ENCODE results near the gene SERPINA5.

SERPINA5 gene

DNA sequence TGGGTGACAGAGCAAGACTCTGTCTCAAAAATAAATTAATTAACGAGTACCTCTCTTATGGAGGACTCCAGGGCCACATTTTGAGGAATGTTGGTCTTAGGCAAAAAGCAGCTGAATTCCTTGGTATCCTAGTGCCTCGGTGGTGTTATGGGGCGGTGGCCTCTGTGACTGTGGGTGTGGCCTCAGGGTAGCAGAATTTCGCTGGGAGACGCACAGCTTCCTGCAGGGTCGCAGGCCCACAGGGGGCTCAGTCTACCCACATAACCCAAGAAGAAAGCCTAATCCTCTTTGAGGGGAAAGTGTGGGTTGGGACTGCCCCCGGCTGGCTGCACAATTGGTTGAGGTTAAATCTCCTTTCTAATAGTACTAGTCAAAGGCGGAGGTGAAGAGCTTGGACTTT is 31.2 kb upstream of the SERPINA5 start:
- DNase-seq = no peak

DNA sequence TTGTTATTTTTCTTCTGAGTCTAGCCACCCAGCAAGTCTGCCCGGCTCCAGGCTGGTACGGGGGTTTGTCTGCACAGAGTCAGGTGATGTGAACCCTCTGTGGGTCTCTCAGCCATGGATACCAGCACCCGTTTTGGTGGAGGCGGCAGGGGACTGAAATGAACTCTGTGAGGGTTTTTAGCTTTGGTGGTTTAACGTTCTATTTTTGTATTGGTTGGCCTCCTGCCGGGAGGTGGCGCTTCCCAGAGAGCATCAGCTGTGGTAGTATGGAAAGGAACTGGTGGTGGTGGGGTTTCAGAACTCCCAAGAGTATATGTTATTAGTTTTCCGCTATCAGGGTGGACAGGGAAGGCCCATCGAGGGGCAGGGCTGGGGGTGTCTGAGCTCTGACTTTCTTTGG is 25.2 kb upstream of the SERPINA5 start:
- no peak for DNase-seq

DNA sequence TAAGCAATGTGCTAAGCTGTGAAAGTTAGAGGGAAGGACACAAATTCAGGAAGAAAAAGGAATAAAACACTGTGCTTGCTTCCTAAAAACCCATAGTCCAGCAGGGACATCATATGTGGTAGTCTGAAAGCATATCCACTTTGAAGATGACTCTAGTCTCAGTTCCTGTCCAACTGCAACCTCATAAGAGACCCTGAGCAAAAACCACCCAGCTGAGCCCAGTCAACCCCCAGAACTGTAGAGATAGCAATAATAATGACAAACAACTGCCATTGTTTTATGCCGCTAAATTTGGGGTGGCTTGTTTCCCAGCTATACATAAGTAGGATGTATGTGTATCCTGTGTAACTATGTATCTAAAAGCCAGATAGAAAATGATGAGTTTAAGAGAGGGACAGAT is 23.9 kb upstream of the SERPINA5 start:
- DNase-seq = no peak

DNA sequence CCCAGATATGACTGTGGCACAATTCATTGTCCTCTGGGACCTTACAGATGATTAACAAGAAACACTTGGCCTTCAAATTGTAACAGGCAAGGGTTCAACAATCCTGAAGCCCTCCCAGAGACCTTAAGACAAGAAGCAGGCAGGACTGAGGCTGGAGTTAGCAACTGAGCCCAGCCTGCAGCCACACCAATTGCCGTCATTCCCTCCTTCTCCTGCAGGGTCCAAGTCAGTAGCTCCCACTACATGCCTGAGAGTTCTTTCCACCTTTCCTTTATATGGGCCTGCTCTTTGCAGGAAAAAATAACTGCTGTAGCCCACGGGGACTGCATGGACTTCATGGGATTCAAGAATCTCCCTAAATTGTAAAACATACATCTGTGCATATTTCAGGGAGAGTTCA is 22.4 kb upstream of the SERPINA5 start:
- no peak for DNase-seq

DNA sequence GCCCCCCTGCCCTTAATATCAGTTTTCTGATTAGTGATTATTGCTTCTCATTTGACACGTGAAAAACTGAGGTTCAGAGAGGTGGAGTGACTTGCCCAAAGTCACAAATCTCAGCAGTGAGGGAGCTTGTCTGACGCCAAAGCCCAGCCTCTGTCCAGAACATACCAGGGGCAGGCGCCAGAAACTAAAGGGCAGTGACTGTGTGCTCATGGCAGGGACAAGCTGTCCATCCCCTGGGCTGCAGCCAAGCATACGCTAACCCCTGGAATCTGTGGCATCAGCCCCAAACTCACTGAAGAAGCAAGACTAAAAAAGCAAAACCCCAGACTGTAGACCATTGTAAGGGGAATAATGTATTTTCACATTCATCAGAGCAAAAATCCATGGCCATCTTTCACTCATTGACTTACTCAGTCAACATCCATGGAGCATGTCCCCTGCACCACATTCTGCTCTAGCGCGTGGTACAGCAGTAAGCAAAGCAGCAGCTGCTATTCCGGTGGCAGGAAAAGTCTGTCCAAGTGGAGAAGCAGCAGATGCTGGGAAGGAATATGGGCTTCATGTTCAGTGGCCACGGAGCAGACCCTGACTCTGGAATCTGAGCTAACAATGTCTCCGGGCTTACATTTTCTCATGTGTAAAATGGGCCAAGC is 21.5 kb upstream of the SERPINA5 start:
- DNase-seq = no peak

DNA sequence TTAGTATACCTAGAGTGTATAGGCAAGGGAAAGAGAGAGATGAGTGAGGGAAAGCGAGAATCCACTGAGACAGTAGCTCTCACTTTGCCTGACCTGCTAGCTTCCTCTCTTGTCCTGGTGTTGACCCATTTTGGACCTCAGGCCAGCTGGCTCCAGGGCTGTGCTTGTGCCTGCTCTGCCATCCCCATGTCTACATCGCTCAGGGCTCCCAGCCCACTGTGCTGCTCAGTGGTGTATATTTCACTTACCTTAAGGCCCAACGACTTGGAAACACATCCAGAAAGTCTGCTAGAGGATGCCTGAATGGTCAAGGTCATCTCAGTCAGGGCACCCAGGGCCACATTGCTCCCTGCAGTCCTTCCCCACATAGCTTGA is 20.9 kb upstream of the SERPINA5 start:
- no peak for DNase-seq

DNA sequence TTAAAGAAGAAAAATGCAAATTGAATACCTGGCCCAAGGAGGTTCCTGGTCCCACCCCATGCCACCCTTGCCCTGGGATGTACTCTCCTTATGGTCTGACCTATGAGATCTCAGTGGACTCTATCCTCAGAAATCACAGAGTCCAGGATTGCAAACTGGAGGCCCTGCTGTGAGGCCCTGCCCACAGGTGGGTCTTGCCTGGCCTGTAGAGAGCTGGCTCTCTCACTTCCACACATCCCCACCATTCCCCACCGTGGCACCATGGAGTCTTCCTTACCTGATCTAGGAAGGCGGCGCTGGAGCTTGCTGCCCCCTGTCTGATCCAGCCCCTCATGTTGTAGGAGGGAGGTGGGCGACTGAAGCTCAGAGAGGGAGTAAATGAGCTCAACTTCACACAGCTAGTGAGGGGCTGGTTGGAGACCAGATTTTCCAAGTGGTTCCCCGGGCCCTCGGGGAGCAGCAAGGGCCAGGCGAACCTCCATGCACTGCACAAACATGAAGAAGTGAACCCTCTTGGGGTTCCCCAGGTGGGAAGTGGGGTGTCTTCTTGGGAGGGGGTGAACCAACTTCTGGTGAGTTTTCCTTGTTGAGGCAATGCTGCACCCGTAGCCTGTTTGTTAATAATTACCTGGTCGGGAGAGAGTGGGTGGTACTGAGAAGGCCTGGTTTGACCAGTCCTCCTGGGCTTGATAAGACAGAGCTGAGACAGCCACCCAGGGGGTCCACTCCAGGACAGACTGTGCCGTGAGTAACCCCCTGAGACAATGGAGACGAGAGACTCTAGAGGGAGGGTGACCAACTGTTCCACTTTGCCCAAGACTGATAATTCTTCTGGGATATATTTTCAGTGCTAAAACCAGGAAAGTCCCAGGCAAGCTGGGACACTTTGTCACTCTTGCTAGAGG is 20.2 kb upstream of the SERPINA5 start, which contains the start of gene SERPINA4:
Gene SERPINA4, plus strand, starts transcription at position 692 of the 905 bp plus-strand sequence. CDS start 2,041 bp downstream, outside the sequence.
- DNase-seq = no peak

DNA sequence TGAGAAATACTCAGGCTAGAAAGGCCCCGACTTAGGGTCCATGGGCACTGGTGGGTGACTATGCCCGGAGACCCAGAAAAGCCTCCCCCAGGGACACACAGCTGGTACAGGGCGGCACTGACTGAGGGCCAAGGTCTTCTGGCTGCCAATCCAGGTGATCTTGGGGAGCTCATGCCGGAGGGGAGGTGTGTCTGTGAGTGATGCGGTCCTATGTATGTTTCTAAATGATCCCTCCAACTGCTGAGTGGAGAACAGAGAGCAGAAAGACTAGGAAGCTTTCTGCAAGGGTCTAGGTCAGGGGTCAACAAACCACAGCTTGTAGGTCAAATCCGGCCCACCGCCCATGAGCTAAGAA is 19.6 kb upstream of the SERPINA5 start:
- no peak for DNase-seq

GRCh38 chr14:94562022-94562421 is 19.2 kb upstream of the SERPINA5 start:
- DNase-seq = peak; percentile 51

- no peak for DNase-seq
Measured at GRCh38 chr14:94562941-94563883, 18.0 kb upstream of the SERPINA5 start.

DNA sequence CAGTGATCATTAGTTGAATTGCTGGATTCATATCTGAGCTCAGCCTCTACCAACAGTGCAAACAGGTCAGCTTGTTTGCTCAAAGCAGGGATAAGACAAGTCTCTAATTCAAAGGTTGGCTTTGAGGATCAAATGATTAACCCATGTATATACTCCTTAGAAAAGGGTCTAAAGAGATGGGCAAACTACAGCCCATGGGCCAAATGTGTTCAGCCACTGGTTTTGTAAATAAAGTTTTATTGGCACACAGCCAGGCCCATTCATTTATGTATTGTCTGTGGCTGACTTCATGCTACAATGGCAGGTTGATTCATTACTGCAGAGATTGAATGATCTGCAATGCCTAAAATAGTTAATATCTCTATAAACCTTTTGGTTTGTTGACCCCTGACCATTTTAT is 16.8 kb upstream of the SERPINA5 start:
- no peak for DNase-seq

- DNase-seq = no peak
Measured at GRCh38 chr14:94568186-94568585, 13.0 kb upstream of the SERPINA5 start.

- no peak for DNase-seq
Measured at GRCh38 chr14:94569381-94570001, 11.7 kb upstream of the SERPINA5 start.

DNA sequence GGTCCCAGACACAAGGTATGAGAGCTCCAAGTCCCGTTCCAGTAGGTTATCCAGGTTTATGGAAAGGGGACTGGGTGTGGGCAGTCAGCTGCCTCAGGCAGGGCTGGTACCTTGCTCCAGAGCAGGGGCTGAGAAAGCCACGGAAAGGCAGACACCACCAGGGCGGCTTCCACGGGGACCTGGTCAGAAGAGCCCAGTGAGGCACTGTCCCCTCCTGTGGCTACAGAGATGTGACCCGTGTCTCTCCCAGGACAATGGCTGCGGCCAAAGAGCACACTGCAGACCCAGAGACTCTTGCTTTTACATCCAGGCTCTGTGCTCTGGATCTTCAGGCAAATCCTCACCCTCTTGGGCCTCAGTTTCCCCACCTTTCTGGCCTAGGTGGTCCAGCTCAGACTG is 11.2 kb upstream of the SERPINA5 start:
- no peak for DNase-seq

DNA sequence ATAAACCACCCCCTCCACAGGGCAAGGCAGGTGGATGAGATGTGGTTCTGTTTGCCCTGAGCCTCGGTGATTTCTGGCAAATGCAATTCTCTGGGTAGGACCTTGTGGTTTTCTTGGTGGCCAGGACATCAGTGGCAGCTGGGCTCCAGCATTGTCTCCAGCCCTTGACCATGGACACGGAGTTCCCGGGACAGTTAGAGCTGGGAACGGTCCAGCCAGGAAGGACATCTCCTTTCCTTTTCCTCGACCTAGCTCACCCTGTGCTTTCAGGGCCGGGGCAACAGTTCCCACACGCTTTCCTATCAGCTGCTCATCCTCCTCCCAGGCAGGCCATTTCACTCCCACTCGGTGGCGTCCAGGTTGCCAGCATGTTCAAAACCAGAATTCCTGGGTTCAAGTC is 10.8 kb upstream of the SERPINA5 start:
- DNase-seq = no peak

DNA sequence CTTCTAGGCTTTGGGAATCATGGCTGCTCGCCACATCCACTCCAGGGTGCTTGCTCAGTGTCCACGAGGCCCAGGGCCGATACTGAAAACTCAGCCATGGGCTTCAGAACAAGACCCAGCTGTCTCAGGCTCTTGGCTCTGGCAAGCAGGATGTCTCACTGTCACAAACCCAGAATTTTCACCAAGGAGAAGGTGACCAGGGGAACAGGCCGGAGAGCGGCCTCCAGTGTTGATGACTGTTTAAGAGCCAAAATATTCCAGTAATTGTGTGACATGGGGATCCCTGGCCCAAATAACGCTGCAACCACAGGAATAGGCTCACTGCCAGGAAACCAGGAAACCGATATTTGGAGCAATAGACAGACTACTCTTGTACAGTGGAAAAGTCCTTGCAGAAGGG is 9.8 kb upstream of the SERPINA5 start:
- DNase-seq = no peak

DNA sequence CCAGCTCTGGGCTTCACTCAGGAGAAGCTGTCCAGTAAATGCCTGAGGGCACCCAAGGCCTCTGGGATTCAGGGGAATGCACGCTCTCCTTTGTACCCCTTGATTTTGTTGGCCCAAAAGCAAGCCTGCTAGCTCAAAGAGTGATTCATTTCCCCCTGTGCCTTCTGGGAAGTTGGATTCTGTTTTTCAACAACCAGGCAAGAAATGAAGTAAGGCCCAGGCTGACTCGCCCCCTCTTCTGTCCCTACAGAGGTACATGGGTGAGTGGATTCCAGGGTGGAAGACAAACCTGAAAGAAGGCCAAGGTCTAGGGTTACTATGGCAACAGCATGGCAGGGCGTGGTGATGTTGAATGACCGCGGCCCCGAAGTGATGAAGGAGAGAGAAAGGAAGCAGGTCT is 9.3 kb upstream of the SERPINA5 start:
- no peak for DNase-seq

GRCh38 chr14:94572637-94573303 is 8.5 kb upstream of the SERPINA5 start:
- DNase-seq = no peak

DNA sequence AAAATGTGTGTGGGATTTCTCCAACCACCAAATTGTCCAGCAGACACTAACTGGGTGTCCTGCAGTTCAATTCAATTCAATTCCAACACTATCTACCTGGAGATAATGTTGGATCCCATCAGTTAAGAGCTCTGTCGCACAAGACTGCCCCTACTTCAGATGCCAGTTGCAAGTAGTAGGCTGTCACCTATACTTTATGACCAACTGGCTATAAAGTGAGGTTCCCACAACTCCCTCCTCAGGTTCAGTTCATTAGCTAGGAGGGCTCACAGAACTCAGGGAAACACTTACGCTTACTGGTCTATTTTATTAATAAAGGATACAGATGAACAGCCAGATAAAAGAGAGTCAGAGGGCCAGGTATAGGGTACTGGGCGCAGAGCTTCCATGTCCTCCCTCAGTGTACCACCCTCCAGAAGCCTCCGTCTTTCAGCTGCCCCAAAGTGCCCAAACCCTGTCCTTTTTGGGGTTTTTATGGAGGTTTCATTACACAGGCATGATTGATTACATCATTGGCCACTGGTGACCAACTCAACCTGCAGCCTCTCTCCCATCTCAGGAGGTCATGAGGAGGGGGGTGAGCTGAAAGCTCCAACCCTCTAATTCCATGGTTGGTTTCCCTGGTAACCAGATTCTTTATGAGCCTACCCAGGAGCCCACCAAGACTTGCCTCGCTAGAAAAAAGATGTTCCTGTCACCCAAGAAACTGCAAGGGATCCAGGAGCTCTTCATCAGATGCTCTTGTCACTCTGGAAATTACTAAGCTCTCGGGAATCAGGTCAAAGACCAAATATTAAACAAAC is 7.5 kb upstream of the SERPINA5 start:
- DNase-seq = no peak

DNA sequence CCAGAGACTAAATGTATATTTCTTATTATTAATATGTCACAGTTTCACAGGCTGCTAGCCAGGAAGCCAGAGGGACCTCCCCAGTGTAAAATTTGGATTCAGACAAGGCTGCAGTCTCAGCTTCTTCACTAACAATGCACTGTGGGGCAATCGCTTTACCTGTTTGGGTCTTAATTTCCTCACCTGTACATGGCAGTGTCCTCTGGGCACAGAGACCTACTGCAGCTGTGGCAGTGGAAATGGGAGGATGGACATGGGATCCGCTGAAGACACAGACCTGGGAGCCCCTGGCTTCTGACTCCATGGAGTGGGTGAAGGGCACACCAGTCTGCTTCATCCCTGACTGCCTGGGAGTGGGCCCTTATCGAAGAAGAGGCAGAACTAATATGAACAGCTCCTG is 6.9 kb upstream of the SERPINA5 start:
- DNase-seq = no peak
